ENCODE measurements around the gene CDK5RAP3.
A peak's percentile ranks its signal among the peaks of the same experiment; 100 is the strongest.

CDK5RAP3 gene

DNA sequence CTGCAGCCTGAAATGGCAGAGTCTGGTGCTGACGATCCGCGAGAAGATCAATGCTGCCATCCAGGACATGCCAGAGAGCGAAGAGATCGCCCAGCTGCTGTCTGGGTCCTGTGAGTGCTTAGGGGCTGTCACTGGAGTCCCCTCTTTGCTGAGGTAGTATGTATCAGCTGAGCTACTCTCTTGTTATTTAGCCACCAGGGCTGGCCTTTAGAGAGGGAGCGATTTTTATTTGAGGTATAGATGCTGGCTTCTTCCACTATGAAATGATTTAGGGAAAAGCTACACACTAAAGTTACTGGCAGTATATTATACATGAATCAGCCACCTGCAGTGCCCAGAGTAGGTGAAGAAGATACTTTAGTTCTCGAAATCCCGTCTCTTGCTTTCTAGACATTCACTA is 2.6 kb downstream of the CDK5RAP3 start:
- no peak for DNase-seq (ENCODE audit: low read depth)
- TF ChIP-seq CTCF (IDR thresholded peaks at IDR 0.05; ENCODE audit: insufficient read depth, low read depth, low read length, missing control alignments), result no peak
- no peak overlapping the region for H3K4me3 ChIP-seq (ENCODE audit: low read depth, low read length)

DNA sequence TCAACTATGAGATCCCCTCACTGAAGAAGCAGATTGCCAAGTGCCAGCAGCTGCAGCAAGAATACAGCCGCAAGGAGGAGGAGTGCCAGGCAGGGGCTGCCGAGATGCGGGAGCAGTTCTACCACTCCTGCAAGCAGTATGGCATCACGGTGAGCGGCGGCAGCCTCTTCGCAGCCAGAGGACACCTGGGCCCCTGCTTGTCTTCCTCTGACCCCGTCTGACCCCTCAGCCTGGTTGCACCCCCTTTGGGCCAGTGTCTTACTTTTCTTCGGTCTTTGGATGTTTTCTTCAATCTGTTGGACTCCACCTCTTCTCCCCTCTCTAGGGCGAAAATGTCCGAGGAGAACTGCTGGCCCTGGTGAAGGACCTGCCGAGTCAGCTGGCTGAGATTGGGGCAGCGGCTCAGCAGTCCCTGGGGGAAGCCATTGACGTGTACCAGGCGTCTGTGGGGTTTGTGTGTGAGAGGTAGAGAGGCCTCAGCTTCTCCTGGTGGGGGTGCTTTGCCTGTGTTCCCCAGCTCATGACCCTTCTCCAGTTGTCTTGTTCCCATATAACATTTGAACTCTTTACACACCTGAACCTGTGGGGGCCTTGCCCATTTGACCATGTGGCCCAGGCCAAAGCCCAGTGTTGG is 4.4 kb downstream of the CDK5RAP3 start:
- DNase-seq (ENCODE audit: low read depth), result no peak
- H3K4me3 ChIP-seq (ENCODE audit: low read depth, low read length), result no peak overlapping the region
- no peak for TF ChIP-seq CTCF (IDR thresholded peaks at IDR 0.05; ENCODE audit: insufficient read depth, low read depth, low read length, missing control alignments)

DNA sequence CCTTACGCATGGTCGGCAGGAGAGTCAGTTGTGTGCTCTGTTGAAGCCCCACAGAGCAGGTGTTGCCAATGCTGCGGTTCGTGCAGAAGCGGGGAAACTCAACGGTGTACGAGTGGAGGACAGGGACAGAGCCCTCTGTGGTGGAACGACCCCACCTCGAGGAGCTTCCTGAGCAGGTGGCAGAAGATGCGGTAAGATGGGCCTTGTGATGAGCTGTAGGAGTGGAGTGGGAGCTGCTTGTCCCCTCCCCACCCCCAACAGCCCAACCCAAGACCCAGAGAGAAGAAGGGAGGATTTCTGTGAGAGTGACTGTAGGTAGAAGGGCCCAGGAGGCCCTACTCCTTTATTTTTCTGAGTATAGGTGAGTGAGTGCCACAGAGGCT is 4.9 kb downstream of the CDK5RAP3 start:
- no peak for TF ChIP-seq CTCF (IDR thresholded peaks at IDR 0.05; ENCODE audit: insufficient read depth, low read depth, low read length, missing control alignments)
- no peak for DNase-seq (ENCODE audit: low read depth)
- H3K4me3 ChIP-seq (ENCODE audit: low read depth, low read length), result no peak overlapping the region

DNA sequence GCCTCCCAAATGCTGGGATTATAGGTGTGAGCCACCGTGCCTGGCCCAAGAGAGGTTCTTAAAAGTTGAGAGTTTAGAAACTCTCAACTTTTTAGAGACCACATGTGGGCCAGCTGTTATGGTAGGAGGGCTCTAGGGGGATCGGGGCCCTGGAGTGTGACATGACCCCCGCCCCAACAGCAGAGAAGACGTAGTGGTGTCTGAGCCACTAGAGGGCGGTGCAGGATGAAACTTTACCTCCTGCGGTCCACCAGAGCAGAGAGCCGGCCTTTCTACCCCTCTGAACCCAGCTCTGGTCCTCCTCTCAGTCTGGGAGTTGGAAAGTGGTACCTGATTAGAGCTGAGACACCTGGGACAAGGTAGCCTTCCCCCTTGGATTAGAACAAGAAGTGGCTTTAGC is 7.4 kb downstream of the CDK5RAP3 start:
- peak; percentile 81 for TF ChIP-seq CTCF (IDR thresholded peaks at IDR 0.05; ENCODE audit: insufficient read depth, low read depth, low read length, missing control alignments)
- H3K4me3 ChIP-seq (ENCODE audit: low read depth, low read length), result no peak overlapping the region

GRCh38 chr17:47980541-47980940 is 9.6 kb downstream of the CDK5RAP3 start:
- H3K4me3 ChIP-seq (ENCODE audit: low read depth, low read length), result no peak overlapping the region
- no peak for TF ChIP-seq CTCF (IDR thresholded peaks at IDR 0.05; ENCODE audit: insufficient read depth, low read depth, low read length, missing control alignments)
- no peak for DNase-seq (ENCODE audit: low read depth)

More for the DNA sequence above, 7.4 kb downstream of the CDK5RAP3 start:
- DNase-seq (ENCODE audit: low read depth), result peak; percentile 79

GRCh38 chr17:47981462-47981861 is 10.5 kb downstream of the CDK5RAP3 start:
- DNase-seq (ENCODE audit: low read depth), result no peak
- H3K4me3 ChIP-seq (ENCODE audit: low read depth, low read length), result no peak overlapping the region
- no peak for TF ChIP-seq CTCF (IDR thresholded peaks at IDR 0.05; ENCODE audit: insufficient read depth, low read depth, low read length, missing control alignments)

DNA sequence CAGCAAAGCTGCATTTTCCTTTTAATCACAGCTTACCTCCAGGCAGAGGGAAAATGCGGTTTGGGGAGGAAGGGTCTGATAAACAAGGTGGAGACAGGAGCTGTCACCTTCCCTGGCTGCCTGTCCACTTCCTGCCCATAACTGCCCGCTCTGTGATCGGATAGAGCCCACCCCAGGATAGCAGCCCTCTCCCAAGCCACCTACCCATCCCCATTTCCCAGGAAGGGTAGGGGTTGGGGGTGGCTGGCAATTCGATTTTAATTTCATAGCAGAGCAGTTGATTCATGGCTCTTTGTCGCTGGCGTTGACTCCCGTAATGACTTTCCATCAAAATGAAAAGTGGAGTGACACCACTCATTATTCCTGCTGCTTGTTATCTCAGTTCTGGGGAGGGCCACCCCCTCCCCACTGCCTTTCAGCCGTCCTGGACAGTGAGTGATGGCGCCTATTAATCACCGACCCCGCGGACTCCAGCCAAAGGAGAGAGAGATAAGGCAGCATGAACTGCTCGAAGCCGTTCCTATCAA is 11.2 kb downstream of the CDK5RAP3 start:
- TF ChIP-seq CTCF (IDR thresholded peaks at IDR 0.05; ENCODE audit: insufficient read depth, low read depth, low read length, missing control alignments), result no peak
- no peak for DNase-seq (ENCODE audit: low read depth)
- no peak overlapping the region for H3K4me3 ChIP-seq (ENCODE audit: low read depth, low read length)

All from GM12865 (cell line).